ENCODE data around the gene ANKRD42.
A peak's percentile ranks its signal among the peaks of the same experiment; 100 is the strongest.

The ANKRD42 gene

DNA sequence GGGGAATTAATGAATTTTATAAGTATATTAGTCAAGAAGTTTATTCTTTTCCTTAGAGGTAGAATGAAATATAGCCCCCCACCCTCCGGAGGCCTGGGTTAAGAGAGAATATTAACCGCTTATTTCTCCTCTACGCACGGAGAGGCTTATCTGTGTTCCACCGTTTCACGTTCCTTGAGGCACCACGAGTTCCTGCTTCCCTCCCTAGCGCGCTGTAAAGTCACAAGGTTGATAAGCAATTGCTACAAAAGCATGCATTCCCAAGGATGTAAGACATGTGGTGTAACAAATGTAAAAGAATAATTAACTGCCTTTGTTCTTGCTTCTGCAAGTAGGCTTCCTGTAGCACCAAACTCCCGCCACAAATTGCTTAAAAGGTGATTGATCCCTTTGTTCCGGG lies 1.5 kb upstream of the ANKRD42 start:
- TF ChIP-seq, protein P1, sequence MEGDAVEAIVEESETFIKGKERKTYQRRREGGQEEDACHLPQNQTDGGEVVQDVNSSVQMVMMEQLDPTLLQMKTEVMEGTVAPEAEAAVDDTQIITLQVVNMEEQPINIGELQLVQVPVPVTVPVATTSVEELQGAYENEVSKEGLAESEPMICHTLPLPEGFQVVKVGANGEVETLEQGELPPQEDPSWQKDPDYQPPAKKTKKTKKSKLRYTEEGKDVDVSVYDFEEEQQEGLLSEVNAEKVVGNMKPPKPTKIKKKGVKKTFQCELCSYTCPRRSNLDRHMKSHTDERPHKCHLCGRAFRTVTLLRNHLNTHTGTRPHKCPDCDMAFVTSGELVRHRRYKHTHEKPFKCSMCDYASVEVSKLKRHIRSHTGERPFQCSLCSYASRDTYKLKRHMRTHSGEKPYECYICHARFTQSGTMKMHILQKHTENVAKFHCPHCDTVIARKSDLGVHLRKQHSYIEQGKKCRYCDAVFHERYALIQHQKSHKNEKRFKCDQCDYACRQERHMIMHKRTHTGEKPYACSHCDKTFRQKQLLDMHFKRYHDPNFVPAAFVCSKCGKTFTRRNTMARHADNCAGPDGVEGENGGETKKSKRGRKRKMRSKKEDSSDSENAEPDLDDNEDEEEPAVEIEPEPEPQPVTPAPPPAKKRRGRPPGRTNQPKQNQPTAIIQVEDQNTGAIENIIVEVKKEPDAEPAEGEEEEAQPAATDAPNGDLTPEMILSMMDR (IDR thresholded peaks at IDR 0.05; ENCODE audit: low read depth, low read length) = no peak
- H3K4me3 ChIP-seq (ENCODE audit: low read depth, low read length) = peak overlapping the region; percentile 93; the same call in 1 of the 2 replicates

DNA sequence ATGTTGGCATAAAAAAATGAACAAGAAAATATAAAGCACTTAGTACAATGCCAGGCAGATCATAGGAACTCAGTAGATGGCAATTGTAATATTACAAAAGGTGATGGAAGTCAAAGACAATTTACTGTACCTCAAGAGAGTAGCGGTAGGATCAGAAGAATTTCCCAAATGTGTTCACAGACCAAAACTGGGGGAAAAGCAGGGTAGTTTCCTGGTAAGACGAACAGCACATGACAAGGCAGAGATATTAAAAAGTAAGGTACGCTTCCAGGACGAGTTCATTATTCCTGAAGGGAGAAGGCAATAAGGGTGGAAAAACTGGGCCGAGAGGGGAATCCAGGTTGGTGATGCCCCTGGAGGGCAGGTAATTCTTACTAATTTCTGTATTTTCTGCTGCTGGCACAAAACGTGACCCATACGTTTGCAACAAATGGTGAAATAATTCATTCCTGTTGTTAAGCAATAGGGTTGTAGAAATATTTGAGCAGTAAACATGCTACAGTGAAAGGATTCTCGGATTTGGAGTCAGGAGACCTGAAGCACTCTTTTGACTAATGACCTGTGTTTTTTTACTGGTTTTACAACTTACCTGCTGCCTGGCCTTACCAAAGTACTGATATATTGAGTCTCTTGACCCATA lies 786 bp upstream of the ANKRD42 start:
- peak overlapping the region; percentile 93 for H3K4me3 ChIP-seq (ENCODE audit: low read depth, low read length)
- TF ChIP-seq, protein P1 (IDR thresholded peaks at IDR 0.05; ENCODE audit: low read depth, low read length) = no peak

DNA sequence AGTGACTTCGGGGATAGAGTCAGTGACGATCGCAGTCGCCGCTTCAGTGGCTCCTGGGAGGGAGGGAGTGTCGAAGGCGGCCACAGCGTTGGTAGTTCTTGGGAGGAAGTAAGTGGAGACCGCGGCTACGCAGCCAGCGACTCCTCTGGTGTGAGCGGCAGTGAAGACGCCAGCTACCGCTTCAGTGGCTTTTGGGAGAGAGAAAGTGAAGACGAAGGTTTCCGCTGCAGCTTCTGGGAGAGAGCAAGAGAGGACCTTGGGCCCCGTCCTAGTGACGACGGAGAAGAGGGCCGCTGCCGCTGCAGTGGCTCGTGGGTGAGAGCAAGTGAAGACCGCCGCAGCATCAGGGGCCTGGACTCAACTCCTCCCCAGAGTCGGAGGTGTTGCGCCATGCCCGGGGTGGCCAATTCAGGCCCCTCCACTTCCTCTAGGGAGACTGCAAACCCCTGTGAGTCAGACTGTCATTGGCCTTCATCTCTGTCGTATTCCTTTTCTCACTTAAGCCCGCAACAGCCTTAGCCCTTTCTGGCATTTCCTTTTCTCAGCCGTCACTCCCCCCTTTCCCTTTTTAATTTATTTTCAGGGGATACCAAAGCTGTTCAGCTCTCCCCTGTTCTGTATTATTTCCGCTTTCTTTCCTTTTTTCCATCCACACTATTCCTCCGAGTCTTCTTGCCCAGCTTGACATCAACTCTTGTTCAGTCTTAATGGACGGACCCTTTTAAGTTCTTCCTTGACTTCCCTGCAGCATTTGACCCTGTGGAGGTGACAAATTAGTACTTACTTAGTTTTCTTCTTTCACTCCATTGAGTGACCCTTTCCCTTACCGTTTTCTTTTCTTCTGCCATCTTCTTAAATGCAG lies 1.0 kb downstream of the ANKRD42 start:
- TF ChIP-seq, protein P1 (IDR thresholded peaks at IDR 0.05; ENCODE audit: low read depth, low read length) = no peak
- H3K4me3 ChIP-seq (ENCODE audit: low read depth, low read length) = peak overlapping the region; percentile 93

DNA sequence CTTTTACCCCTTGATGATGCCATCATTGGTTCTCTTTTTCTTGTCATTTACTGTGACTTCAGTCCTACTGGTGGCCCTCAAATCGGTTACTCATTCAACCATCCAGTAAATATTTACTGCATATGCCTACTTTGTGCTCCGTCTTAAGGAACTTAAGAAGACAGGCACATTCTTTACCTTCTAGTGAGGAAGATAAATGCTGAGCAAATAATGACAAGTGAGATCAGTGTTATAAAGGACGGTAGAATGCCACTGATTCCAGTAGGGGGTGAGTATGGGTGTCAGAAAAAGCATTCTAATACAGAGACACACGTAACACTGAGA lies 1.6 kb downstream of the ANKRD42 start:
- peak overlapping the region; percentile 93 for H3K4me3 ChIP-seq (ENCODE audit: low read depth, low read length)
- TF ChIP-seq, protein P1 (IDR thresholded peaks at IDR 0.05; ENCODE audit: low read depth, low read length) = no peak

DNA sequence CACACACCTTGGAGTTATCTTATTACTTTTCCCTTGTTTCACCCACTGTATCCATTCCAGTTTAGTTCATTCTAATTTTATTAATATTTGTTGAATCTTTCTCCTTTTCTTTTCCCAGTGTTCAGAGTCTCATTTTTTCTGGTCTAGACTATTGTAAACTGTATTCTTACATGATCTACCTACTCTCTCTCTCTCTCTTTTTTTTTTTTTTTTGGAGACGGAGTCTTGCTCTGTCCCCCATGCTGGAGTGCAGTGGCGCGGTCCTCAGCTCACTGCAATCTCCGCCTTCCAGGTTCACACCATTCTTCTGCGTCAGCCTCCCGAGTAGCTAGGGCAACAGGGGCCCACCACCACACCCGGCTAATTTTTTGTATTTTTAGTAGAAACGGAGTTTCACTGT lies 2.1 kb downstream of the ANKRD42 start:
- TF ChIP-seq, protein P1 (IDR thresholded peaks at IDR 0.05; ENCODE audit: low read depth, low read length) = no peak
- H3K4me3 ChIP-seq (ENCODE audit: low read depth, low read length) = peak overlapping the region; percentile 93

DNA sequence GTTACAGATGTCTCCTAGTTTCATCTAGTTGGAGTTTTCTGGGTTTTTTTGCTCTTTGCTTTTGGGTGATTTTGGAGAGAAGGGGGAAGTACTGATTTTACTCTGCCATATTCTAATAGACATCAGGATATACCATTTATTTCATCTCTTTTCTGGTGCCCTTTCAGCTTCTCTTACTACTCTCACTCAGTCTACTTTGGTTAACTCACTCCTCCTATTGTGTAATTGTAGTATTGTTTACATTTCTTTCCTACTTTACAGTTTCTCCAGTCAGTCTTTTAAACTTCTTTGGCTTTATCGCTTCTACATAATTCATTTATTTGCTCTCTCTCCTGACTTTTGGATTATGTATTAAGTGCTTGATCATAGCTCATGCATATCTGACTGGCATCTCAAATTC lies 6.5 kb downstream of the ANKRD42 start:
- no peak overlapping the region for H3K4me3 ChIP-seq (ENCODE audit: low read depth, low read length)
- TF ChIP-seq, protein P1 (IDR thresholded peaks at IDR 0.05; ENCODE audit: low read depth, low read length) = no peak

DNA sequence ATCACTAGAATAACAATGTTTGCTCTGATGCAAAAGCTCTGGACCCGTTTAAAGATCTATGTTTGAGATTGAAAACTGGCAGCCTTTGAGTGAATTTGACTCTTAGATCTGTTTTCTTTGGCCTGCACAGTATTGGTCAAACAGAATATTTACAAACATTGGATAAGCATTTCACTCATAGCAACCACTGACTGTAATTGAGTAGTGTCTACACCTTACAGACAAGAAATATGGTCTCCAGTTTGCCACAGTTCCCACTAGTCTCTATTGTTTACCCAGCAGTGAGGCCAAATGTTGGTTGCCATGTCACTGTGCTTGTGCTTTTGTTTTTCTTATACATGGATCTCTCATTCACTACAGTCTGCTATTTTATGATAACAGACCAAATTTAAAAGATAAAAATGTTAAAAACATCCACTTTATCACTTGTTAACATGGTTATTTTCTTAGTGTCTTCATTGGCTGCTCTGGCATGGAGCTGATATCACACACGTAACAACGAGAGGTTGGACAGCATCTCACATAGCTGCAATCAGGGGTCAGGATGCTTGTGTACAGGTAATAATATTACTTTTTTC lies 12.2 kb downstream of the ANKRD42 start:
- H3K4me3 ChIP-seq (ENCODE audit: low read depth, low read length) = no peak overlapping the region
- TF ChIP-seq, protein P1 (IDR thresholded peaks at IDR 0.05; ENCODE audit: low read depth, low read length) = no peak
